KMS-11 (cell line): ENCODE results near the gene THOC5.

Experiments
- H2AFZ ChIP-seq: fragments of 200-600 bp; sonication (generic); 2 replicates; pipeline ENCODE4 v1.6.1; 2016; ENCODE audit warnings: antibody characterized with exemption, mixed run types, low read depth
- H3K27ac ChIP-seq: fragments of 200-600 bp; sonication (generic); 2 replicates; pipeline ENCODE4 v1.6.1; 2016; ENCODE audit warnings: mild to moderate bottlenecking, mixed run types
- H3K27me3 ChIP-seq: fragments of 200-600 bp; sonication (generic); 2 replicates; pipeline ENCODE4 v1.6.1; 2017; ENCODE audit warnings: mild to moderate bottlenecking, low read depth, mixed run types, moderate library complexity; ENCODE audit not compliant: insufficient read depth
- H3K36me3 ChIP-seq: fragments of 200-600 bp; sonication (generic); 2 replicates; pipeline ENCODE4 v1.6.1; 2017; ENCODE audit warnings: mild to moderate bottlenecking, mixed run types; ENCODE audit not compliant: insufficient read depth
- H3K4me1 ChIP-seq: fragments of 200-600 bp; sonication (generic); 2 replicates; pipeline ENCODE4 v1.6.1; 2016; ENCODE audit warnings: mild to moderate bottlenecking, low read depth, mixed run types; ENCODE audit not compliant: poor library complexity, severe bottlenecking
- H3K4me2 ChIP-seq: fragments of 200-600 bp; sonication (generic); 2 replicates; pipeline ENCODE4 v1.7.0; 2016; ENCODE audit warnings: mild to moderate bottlenecking, mixed run types
- H3K4me3 ChIP-seq: fragments of 200-600 bp; sonication (generic); IDR thresholded peaks from 2 replicates; pipeline ENCODE4 v1.6.1; 2017; ENCODE audit warnings: low read depth, low read length, mixed read lengths; ENCODE audit not compliant: insufficient read depth
- H3K79me2 ChIP-seq: fragments of 200-600 bp; sonication (generic); 2 replicates; pipeline ENCODE4 v1.6.1; 2016; ENCODE audit warnings: low read depth, mixed run types; ENCODE audit not compliant: insufficient read depth
- H3K9ac ChIP-seq: fragments of 200-600 bp; sonication (generic); 2 replicates; pipeline ENCODE4 v1.6.1; 2016; ENCODE audit warnings: mild to moderate bottlenecking, mixed run types
- H4K20me1 ChIP-seq: fragments of 200-600 bp; sonication (generic); 2 replicates; pipeline ENCODE4 v1.6.1; 2016; ENCODE audit warnings: mild to moderate bottlenecking, mixed run types; ENCODE audit not compliant: insufficient read depth
- TF ChIP-seq, protein P1 (sequence below): fragments of 200-600 bp; sonication (generic); conservative IDR thresholded peaks from 2 replicates; pipeline ENCODE4 v1.6.1; 2017; ENCODE audit warnings: low read depth, mild to moderate bottlenecking, antibody characterized with exemption, low read length, moderate library complexity, mixed read lengths

The THOC5 gene

GRCh38 chr22:29483254-29483653 is 70.3 kb downstream of the THOC5 start:
- Histone ChIP-seq H3K4me2 (no peak overlapping the region), H3K79me2 (no peaks in the 10 kb centered on the region), H3K9ac (no peak overlapping the region), H3K27me3 (no peaks in the 10 kb centered on the region), H3K36me3 (no peaks in the 10 kb centered on the region), H4K20me1 (no peaks in the 10 kb centered on the region), H3K4me3 (no peak overlapping the region), H2AFZ (no peak overlapping the region), H3K27ac (no peak overlapping the region), H3K4me1 (no peaks in the 10 kb centered on the region)
- TF ChIP-seq, protein P1, sequence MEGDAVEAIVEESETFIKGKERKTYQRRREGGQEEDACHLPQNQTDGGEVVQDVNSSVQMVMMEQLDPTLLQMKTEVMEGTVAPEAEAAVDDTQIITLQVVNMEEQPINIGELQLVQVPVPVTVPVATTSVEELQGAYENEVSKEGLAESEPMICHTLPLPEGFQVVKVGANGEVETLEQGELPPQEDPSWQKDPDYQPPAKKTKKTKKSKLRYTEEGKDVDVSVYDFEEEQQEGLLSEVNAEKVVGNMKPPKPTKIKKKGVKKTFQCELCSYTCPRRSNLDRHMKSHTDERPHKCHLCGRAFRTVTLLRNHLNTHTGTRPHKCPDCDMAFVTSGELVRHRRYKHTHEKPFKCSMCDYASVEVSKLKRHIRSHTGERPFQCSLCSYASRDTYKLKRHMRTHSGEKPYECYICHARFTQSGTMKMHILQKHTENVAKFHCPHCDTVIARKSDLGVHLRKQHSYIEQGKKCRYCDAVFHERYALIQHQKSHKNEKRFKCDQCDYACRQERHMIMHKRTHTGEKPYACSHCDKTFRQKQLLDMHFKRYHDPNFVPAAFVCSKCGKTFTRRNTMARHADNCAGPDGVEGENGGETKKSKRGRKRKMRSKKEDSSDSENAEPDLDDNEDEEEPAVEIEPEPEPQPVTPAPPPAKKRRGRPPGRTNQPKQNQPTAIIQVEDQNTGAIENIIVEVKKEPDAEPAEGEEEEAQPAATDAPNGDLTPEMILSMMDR: no peak

DNA sequence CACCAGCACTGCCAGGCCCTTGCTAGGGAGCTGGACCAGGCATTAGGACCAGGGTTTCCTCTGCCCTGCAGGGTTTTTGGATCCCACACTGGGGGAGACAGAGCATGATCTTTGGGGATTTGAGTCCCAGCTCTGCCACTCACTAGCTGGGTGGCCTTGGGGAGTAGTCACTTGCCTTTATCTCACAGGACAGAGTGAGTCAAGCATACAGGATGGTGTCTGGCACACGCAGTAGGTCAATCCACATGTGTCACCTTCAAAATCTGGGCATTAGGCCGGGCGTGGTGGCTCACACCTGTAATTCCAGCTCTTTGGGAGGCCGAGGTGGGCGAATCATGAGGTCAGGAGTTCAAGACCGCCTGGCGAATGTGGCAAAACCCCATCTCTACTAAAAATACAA is 70.8 kb downstream of the THOC5 start:
- Histone ChIP-seq H3K9ac (no peak overlapping the region), H3K4me2 (no peak overlapping the region), H3K79me2 (no peaks in the 10 kb centered on the region), H3K27ac (no peak overlapping the region), H2AFZ (no peak overlapping the region), H3K36me3 (no peaks in the 10 kb centered on the region), H3K27me3 (no peaks in the 10 kb centered on the region; the same call in 1 of the 2 replicates), H3K4me3 (no peak overlapping the region), H4K20me1 (no peaks in the 10 kb centered on the region), H3K4me1 (no peaks in the 10 kb centered on the region)
- TF ChIP-seq, protein P1: no peak

DNA sequence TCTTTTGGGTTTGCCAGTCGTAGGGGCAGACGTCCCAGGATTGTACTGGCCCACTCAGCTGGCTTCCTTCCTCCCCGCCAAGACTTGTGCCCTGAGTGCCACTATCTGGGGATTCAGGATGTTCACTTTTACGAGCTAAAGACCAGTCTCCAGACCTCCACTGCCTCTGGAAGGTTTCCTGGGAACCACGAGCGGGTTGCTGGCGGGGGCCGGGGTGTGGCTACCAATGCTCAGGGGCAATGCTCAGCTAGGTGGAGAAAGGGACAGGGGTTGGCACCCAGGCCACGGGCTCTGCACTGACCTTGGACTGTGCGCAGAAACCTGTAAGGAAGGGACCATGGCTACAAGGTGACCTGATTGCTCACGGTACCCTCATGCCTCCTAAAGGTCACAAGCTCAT is 71.3 kb downstream of the THOC5 start:
- H3K27me3 ChIP-seq: peaks cover 3% of the 10 kb centered on the region
- H3K4me2 ChIP-seq: no peak overlapping the region
- H3K79me2 ChIP-seq: no peaks in the 10 kb centered on the region
- TF ChIP-seq, protein P1: no peak
- H3K4me1 ChIP-seq: no peaks in the 10 kb centered on the region
- no peak overlapping the region for H2AFZ ChIP-seq
- H4K20me1 ChIP-seq: no peaks in the 10 kb centered on the region
- no peaks in the 10 kb centered on the region for H3K36me3 ChIP-seq
- H3K9ac ChIP-seq: no peak overlapping the region
- no peak overlapping the region for H3K4me3 ChIP-seq
- H3K27ac ChIP-seq: no peak overlapping the region

GRCh38 chr22:29481265-29482000 is 72.1 kb downstream of the THOC5 start:
- no peak overlapping the region for H3K9ac ChIP-seq
- no peak overlapping the region for H2AFZ ChIP-seq
- H3K4me2 ChIP-seq: no peak overlapping the region
- peaks cover 8% of the 10 kb centered on the region for H3K27me3 ChIP-seq
- H3K36me3 ChIP-seq: no peaks in the 10 kb centered on the region
- no peak overlapping the region for H3K4me3 ChIP-seq
- H3K4me1 ChIP-seq: no peaks in the 10 kb centered on the region
- H3K27ac ChIP-seq: no peak overlapping the region
- no peaks in the 10 kb centered on the region for H3K79me2 ChIP-seq
- TF ChIP-seq, protein P1: no peak
- H4K20me1 ChIP-seq: no peaks in the 10 kb centered on the region
